Measurements from ENCODE around the gene BNC1. TPM values are rescaled to one million over a fixed set of nuclear protein-coding genes. Genes with fewer than 3 reads are reported as not detected.

Gene BNC1
- polyA plus RNA-seq, 1 of the 3 experiments (the other 2 are of a cell fraction): not detected

- H3F3A ChIP-seq (replicated peaks; ENCODE audit: insufficient read depth): peaks cover 21% of the 10 kb centered on the region
- H3K9me3 ChIP-seq: no peaks in the 10 kb centered on the region
- peaks cover 0 to 7% of the 10 kb centered on the region in 2 experiments; a peak in 2 of 4 replicates for H3K4me1 ChIP-seq (ENCODE audit: control insufficient read depth in 1 of 2, insufficient read depth in 2 of 2, low read depth in 1 of 2, low read length in 1 of 2)
- H3K36me3 ChIP-seq (replicated peaks in 1 of 2; ENCODE audit: control insufficient read depth in 1 of 2, insufficient read depth in 2 of 2, low read length in 1 of 2): no peaks in the 10 kb centered on the region
- H3K9ac ChIP-seq: no peak overlapping the region
- ChIA-PET POLR2A (no interaction called here), CTCF (interaction anchor here (1.7 kb wide), 1 partner anchor 41 kb away, joined by 6 read pairs; no protein-coding TSS in a partner anchor)
- H3K27me3 ChIP-seq (ENCODE audit: insufficient read depth): peaks cover 45% of the 10 kb centered on the region
- DNase-seq: no peak
- no peak overlapping the region for H3K4me3 ChIP-seq (ENCODE audit: low read depth in 2 of 2, low read length in 1 of 2)
- no peaks in the 10 kb centered on the region for H3K79me2 ChIP-seq (ENCODE audit: insufficient read depth)
- WGBS (ENCODE audit: low lambda C conversion rate): 75% methylated on average over 1 of the region's 1 CpG
- TF ChIP-seq NRF1 (IDR thresholded peaks at IDR 0.05; ENCODE audit: low read depth, low read length) (no peak), REST (IDR thresholded peaks at IDR 0.05; ENCODE audit: low read depth, low read length) (no peak), SMC3 (IDR thresholded peaks at IDR 0.05; ENCODE audit: low read depth, low read length) (no peak), CHD2 (IDR thresholded peaks at IDR 0.05; ENCODE audit: low read length, partially characterized antibody) (no peak), ELF1 (IDR thresholded peaks at IDR 0.05) (no peak), MAX (IDR thresholded peaks at IDR 0.05; ENCODE audit: low read depth) (no peak), TAF1 (IDR thresholded peaks at IDR 0.05; ENCODE audit: borderline replicate concordance, low read depth, low read length) (no peak), MXI1 (IDR thresholded peaks at IDR 0.05; ENCODE audit: low read depth, low read length) (no peak), NFIC (IDR thresholded peaks at IDR 0.05; ENCODE audit: borderline replicate concordance) (no peak)
- H3K27ac ChIP-seq (ENCODE audit: low read depth in 2 of 2, low read length in 1 of 2): no peak overlapping the region
- H3K4me2 ChIP-seq: no peak overlapping the region
- H3K9me2 ChIP-seq: no peaks in the 10 kb centered on the region
- H4K20me1 ChIP-seq (ENCODE audit: insufficient read depth): no peaks in the 10 kb centered on the region
- no peak overlapping the region for H2AFZ ChIP-seq (ENCODE audit: low read depth)
These were observed 4.7 kb upstream of the BNC1 start for GRCh38 chr15:83289160-83289559.

GRCh38 chr15:83288381-83288801 is 3.9 kb upstream of the BNC1 start:
- no peak for DNase-seq
- Histone ChIP-seq H3K4me1 (ENCODE audit: control insufficient read depth in 1 of 2, insufficient read depth in 2 of 2, low read depth in 1 of 2, low read length in 1 of 2) (peaks cover 0 to 7% of the 10 kb centered on the region in 2 experiments; a peak in 3 of 4 replicates), H3F3A (replicated peaks; ENCODE audit: insufficient read depth) (peaks cover 21% of the 10 kb centered on the region), H2AFZ (ENCODE audit: low read depth) (no peak overlapping the region), H3K4me2 (0 out of 2 replicates have a peak overlapping the region, but pooled peaks have one; percentile 42), H4K20me1 (ENCODE audit: insufficient read depth) (no peaks in the 10 kb centered on the region), H3K9ac (no peak overlapping the region), H3K4me3 (ENCODE audit: low read depth in 2 of 2, low read length in 1 of 2) (no peak overlapping the region), H3K36me3 (replicated peaks in 1 of 2; ENCODE audit: control insufficient read depth in 1 of 2, insufficient read depth in 2 of 2, low read length in 1 of 2) (no peaks in the 10 kb centered on the region), H3K79me2 (ENCODE audit: insufficient read depth) (no peaks in the 10 kb centered on the region), H3K27me3 (ENCODE audit: insufficient read depth) (peaks cover 52% of the 10 kb centered on the region), H3K9me2 (no peaks in the 10 kb centered on the region), H3K27ac (ENCODE audit: low read depth in 2 of 2, low read length in 1 of 2) (no peak overlapping the region), H3K9me3 (no peaks in the 10 kb centered on the region)
- TF ChIP-seq TAF1 (IDR thresholded peaks at IDR 0.05; ENCODE audit: borderline replicate concordance, low read depth, low read length): no peak
- TF ChIP-seq JUND (IDR thresholded peaks at IDR 0.05): no peak
- no peak for TF ChIP-seq MAX (IDR thresholded peaks at IDR 0.05; ENCODE audit: low read depth)
- no peak for TF ChIP-seq EP300 (IDR thresholded peaks at IDR 0.05; ENCODE audit: borderline replicate concordance in 1 of 2, low read depth in 1 of 2, low read length in 1 of 2)
- no peak for TF ChIP-seq IRF3 (IDR thresholded peaks at IDR 0.05; ENCODE audit: low read depth, low read length)
- TF ChIP-seq RXRA (IDR thresholded peaks at IDR 0.05; ENCODE audit: borderline replicate concordance, low read depth): no peak
- TF ChIP-seq CHD2 (IDR thresholded peaks at IDR 0.05; ENCODE audit: low read length, partially characterized antibody): no peak
- TF ChIP-seq GATA2 (CRISPR knock-in tag; IDR thresholded peaks at IDR 0.05): no peak
- TF ChIP-seq USF1 (IDR thresholded peaks at IDR 0.05; ENCODE audit: borderline replicate concordance, low read depth): no peak
- ChIA-PET CTCF (interaction anchor here (0.6 to 0.8 kb wide), 2 partner anchors 40 to 94 kb away, joined by 3 read pairs; no protein-coding TSS in a partner anchor), POLR2A (no interaction called here)
- 38% methylated on average over 2 of the region's 7 CpGs for WGBS (ENCODE audit: low lambda C conversion rate)

Data from SK-N-SH (cell line).